NCI-H446 (cell line): ENCODE measurements around the gene RNF2.
"Not testable (repeated sequence)": the region's sequence is repeated elsewhere in the genome, so short reads cannot be mapped to it uniquely, and the experiment has no call there.

Experiments
- DNase-seq, 2 experiments: peaks; one replicate each; lab custom pipeline; 2025; lab: John Stamatoyannopoulos, UW

Gene RNF2

GRCh38 chr1:185050823-185051451 is 5.6 kb downstream of the RNF2 start:
- peak in 1 of 2 experiments; percentile 35 for DNase-seq

GRCh38 chr1:185053204-185053603 is 7.8 kb downstream of the RNF2 start:
- no peak for DNase-seq

- DNase-seq: no peak
Observed at GRCh38 chr1:185054365-185055060, 9.2 kb downstream of the RNF2 start.

GRCh38 chr1:185058110-185058509 is 12.8 kb downstream of the RNF2 start:
- DNase-seq: no peak

GRCh38 chr1:185058876-185059275 is 13.5 kb downstream of the RNF2 start:
- DNase-seq: no peak

- DNase-seq: no peak
Observed at GRCh38 chr1:185059950-185060571, 14.7 kb downstream of the RNF2 start.

- DNase-seq: no peak
Observed at GRCh38 chr1:185062710-185063370, 17.5 kb downstream of the RNF2 start.

GRCh38 chr1:185063719-185064118 is 18.4 kb downstream of the RNF2 start:
- DNase-seq: no peak

- not testable (repeated sequence) for DNase-seq
Observed at GRCh38 chr1:185065006-185065405, 19.6 kb downstream of the RNF2 start.

- DNase-seq: no peak
Observed at GRCh38 chr1:185066181-185066580, 20.8 kb downstream of the RNF2 start.

GRCh38 chr1:185068341-185068740 is 23.0 kb downstream of the RNF2 start:
- no peak for DNase-seq

GRCh38 chr1:185069202-185069772 is 23.9 kb downstream of the RNF2 start:
- no peak for DNase-seq

GRCh38 chr1:185070051-185070450 is 24.7 kb downstream of the RNF2 start:
- no peak for DNase-seq

GRCh38 chr1:185073725-185074124 is 28.4 kb downstream of the RNF2 start:
- no peak for DNase-seq

- DNase-seq: no peak
Observed at GRCh38 chr1:185074307-185074706, 28.9 kb downstream of the RNF2 start.

GRCh38 chr1:185075476-185075875 is 30.1 kb downstream of the RNF2 start:
- no peak for DNase-seq

- no peak for DNase-seq
Observed at GRCh38 chr1:185077374-185077773, 32.0 kb downstream of the RNF2 start.

GRCh38 chr1:185080422-185080821 is 35.1 kb downstream of the RNF2 start:
- DNase-seq: no peak

GRCh38 chr1:185083818-185084217 is 38.5 kb downstream of the RNF2 start:
- DNase-seq: no peak

GRCh38 chr1:185087101-185087500 is 41.7 kb downstream of the RNF2 start:
- DNase-seq: no peak

GRCh38 chr1:185087746-185088145 is 42.4 kb downstream of the RNF2 start:
- DNase-seq: no peak

GRCh38 chr1:185091480-185091879 is 46.1 kb downstream of the RNF2 start:
- no peak for DNase-seq
